22Rv1 (cell line): ENCODE data around the gene TAF1C.

Source experiments
- H3K27ac ChIP-seq: fragments of 450-650 bp; 2 replicates; pipeline ENCODE4 v1.5.1; 2017
- ZFX ChIP-seq: fragments of 450-650 bp; IDR thresholded peaks from 2 replicates; pipeline ENCODE4 v1.6.1; 2017; ENCODE audit warnings: antibody characterized with exemption, borderline replicate concordance
- TF ChIP-seq, protein P1 (sequence below): fragments of 450-650 bp; IDR thresholded peaks from 2 replicates; pipeline ENCODE4 v1.5.1; 2017; ENCODE audit warnings: mild to moderate bottlenecking

The TAF1C gene

GRCh38 chr16:84169765-84170310 lies 17.0 kb downstream of the TAF1C start:
- TF ChIP-seq, protein P1, sequence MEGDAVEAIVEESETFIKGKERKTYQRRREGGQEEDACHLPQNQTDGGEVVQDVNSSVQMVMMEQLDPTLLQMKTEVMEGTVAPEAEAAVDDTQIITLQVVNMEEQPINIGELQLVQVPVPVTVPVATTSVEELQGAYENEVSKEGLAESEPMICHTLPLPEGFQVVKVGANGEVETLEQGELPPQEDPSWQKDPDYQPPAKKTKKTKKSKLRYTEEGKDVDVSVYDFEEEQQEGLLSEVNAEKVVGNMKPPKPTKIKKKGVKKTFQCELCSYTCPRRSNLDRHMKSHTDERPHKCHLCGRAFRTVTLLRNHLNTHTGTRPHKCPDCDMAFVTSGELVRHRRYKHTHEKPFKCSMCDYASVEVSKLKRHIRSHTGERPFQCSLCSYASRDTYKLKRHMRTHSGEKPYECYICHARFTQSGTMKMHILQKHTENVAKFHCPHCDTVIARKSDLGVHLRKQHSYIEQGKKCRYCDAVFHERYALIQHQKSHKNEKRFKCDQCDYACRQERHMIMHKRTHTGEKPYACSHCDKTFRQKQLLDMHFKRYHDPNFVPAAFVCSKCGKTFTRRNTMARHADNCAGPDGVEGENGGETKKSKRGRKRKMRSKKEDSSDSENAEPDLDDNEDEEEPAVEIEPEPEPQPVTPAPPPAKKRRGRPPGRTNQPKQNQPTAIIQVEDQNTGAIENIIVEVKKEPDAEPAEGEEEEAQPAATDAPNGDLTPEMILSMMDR: no peak
- no peak for TF ChIP-seq ZFX
- no peak overlapping the region for H3K27ac ChIP-seq

DNA sequence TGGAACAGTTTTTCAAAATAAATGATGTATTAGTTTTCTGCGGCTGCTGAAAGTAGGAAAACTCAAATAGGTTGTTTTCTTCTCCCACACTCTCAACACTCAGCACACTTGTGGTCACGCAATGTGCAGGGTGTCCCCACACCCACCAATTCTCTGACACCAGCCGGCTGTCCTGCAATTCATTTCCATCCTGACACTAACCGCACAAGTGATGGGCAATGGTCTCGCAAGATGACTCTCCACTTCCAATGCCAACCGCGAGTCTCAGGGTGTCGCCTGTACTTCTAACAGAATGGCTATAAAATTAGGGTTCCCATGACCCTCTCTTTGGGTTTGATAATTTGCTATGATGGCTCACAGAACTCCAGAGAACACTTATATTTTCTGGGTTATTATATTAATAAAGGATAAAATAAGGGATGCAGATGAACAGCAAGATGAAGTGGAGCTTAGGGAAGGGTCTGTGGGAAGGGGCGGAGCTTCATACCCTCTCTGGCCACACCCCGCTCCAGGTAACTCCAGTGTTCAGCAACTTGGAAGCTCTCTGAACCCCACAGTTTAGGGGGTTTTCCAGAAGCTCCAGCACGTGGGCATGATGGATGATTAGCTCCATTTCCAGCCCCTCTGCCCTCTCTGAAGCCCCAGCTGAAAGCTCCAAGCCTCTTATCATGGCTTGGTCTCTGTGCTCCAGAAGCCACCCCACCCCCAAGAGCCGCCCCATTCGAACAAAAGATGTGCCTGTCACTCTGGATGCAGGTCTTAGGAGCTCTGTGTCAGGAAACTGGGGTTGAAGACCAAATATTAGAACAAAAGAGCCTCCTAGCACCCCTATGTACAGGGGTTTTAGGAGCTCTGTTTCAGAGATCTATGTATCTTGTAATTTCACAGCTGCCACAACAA lies 19.8 kb downstream of the TAF1C start:
- H3K27ac ChIP-seq: no peak overlapping the region
- no peak for TF ChIP-seq ZFX
- TF ChIP-seq, protein P1: no peak

GRCh38 chr16:84165746-84166145 lies 21.1 kb downstream of the TAF1C start:
- no peak for TF ChIP-seq ZFX
- TF ChIP-seq, protein P1: no peak
- H3K27ac ChIP-seq: no peak overlapping the region

- no peak overlapping the region for H3K27ac ChIP-seq
- no peak for TF ChIP-seq ZFX
- TF ChIP-seq, protein P1: no peak
Measured at GRCh38 chr16:84161801-84162200, 25.1 kb downstream of the TAF1C start.

DNA sequence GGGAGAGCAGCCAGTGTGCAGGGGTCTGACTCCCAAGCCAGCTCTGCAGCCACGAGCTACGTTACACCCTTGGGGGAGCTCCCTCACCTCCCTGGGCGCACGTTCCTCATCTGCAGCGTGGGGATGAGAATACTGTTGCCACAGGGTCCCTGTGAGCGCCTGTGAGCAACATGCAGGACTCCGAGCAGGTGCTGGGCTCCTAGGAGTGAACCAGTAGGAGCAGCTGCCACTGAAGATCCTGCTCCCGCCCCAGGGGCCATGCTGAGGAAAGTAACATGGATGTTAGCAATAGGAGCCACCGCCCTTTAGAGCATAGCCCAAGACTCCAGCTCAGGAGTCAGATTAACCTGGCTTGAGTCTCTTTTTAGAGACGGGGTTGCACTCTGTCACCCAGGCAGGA lies 25.8 kb downstream of the TAF1C start:
- no peak overlapping the region for H3K27ac ChIP-seq
- TF ChIP-seq ZFX: no peak
- TF ChIP-seq, protein P1: no peak

DNA sequence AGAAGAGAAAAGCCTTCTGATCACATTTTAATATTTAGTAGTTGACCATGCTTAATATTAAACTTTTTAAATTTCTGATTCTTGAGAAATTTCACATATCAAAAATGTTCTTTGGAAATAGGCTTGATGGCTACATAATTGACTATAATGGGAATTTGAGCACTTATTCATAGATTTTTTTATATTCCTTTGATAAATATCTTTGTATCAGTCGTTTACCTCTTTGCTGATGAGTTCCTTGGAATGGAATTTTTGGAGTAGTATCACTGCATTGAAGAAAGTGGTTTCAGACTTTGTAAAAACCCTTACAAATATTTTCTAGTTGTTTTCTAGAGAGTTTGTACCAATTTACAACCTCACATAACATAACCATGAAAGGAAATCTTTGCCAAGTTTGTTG lies 27.1 kb downstream of the TAF1C start:
- TF ChIP-seq, protein P1: no peak
- no peak for TF ChIP-seq ZFX
- H3K27ac ChIP-seq: no peak overlapping the region

- H3K27ac ChIP-seq: no peak overlapping the region
- no peak for TF ChIP-seq ZFX
- TF ChIP-seq, protein P1: no peak
Measured at GRCh38 chr16:84159007-84159406, 27.9 kb downstream of the TAF1C start.
